IPS-20b (cell line): ENCODE measurements around the gene SKAP1.

Experiments
- H3K27ac ChIP-seq: one replicate; pipeline ENCODE4 v1.5.1; 2013; ENCODE audit warnings: low read length
- H3K27me3 ChIP-seq: 2 replicates; pipeline ENCODE4 v1.6.1; 2013; ENCODE audit warnings: mild to moderate bottlenecking, low read length, inconsistent platforms; ENCODE audit not compliant: insufficient read depth
- H3K36me3 ChIP-seq: 2 replicates; pipeline ENCODE4 v1.6.1; 2013; ENCODE audit warnings: low read depth, mild to moderate bottlenecking, inconsistent platforms, low read length, moderate library complexity; ENCODE audit not compliant: insufficient read depth
- H3K4me1 ChIP-seq: 2 replicates; pipeline ENCODE4 v1.6.1; 2013; ENCODE audit warnings: mild to moderate bottlenecking, control low read depth, inconsistent platforms, low read length, moderate library complexity; ENCODE audit not compliant: insufficient read depth
- H3K4me3 ChIP-seq: 2 replicates; pipeline ENCODE4 v1.5.1; 2013; ENCODE audit warnings: mild to moderate bottlenecking, low read length, inconsistent platforms
- H3K9ac ChIP-seq: 2 replicates; pipeline ENCODE4 v1.6.1; 2013; ENCODE audit warnings: low read depth, mild to moderate bottlenecking, inconsistent platforms, low read length, moderate library complexity
- H3K9me3 ChIP-seq: 2 replicates; pipeline ENCODE4 v1.6.1; 2013; ENCODE audit warnings: mild to moderate bottlenecking, low read depth, low read length, inconsistent platforms; ENCODE audit not compliant: insufficient read depth

The SKAP1 gene

GRCh38 chr17:48335146-48335784 lies 94.7 kb downstream of the SKAP1 start:
- no peak overlapping the region for H3K4me3 ChIP-seq
- H3K9ac ChIP-seq: no peak overlapping the region
- H3K27me3 ChIP-seq: peaks cover 41% of the 10 kb centered on the region
- H3K27ac ChIP-seq: no peak overlapping the region
- no peaks in the 10 kb centered on the region for H3K36me3 ChIP-seq
- no peaks in the 10 kb centered on the region for H3K9me3 ChIP-seq
- H3K4me1 ChIP-seq: no peaks in the 10 kb centered on the region

DNA sequence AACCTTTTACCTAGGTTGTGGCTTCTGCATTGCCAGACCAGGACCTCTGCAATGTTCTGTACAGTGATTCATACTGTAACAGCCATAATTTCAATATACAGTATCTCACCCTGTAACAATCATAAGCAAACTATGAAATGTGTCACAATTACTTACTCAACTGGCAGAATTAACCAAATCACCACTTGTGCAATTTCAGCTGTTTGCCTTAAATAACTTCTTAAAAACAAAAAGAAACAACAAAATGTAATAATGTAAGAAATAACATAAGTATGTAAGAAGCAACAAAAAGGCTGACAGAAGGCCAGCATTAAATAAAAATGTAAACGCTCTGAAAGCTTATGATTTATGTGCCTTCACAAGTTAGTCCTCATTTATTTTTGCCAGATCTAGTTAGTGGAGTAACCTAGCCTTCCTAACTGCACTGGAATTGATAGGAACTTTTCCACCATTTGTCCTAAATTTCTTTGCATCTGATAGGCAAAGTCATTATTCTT lies 96.9 kb downstream of the SKAP1 start:
- Histone ChIP-seq H3K36me3 (no peaks in the 10 kb centered on the region), H3K4me1 (no peaks in the 10 kb centered on the region), H3K27me3 (peaks cover 26% of the 10 kb centered on the region), H3K27ac (no peak overlapping the region), H3K4me3 (no peak overlapping the region), H3K9ac (no peak overlapping the region), H3K9me3 (no peaks in the 10 kb centered on the region)

- Histone ChIP-seq H3K27ac (no peak overlapping the region), H3K27me3 (peaks cover 10% of the 10 kb centered on the region; the same call in 1 of the 2 replicates), H3K9ac (no peak overlapping the region), H3K4me3 (no peak overlapping the region), H3K36me3 (no peaks in the 10 kb centered on the region), H3K9me3 (no peaks in the 10 kb centered on the region), H3K4me1 (no peaks in the 10 kb centered on the region)
These were observed 99.1 kb downstream of the SKAP1 start for GRCh38 chr17:48330887-48331286.

DNA sequence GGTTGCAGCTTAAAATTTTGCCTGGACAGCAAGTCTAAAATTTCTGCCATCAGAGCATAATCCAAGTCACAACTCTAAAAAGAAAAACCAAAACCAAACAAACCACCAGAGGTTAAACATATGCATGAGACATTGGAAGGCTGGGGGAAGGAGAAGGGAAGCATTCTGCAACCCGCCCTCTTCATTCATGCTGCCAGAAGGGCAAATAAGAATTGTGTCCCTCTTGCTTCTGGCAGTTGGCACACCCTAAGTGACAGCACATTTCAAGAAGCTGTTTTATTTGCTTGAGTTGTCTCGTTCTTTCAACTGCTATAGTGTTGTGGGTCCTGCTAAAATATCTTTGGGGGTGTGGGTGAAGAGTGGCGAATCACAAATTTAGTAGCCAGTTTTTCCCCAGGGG lies 99.6 kb downstream of the SKAP1 start:
- H3K27me3 ChIP-seq: peaks cover 9% of the 10 kb centered on the region; the same call in 1 of the 2 replicates
- no peaks in the 10 kb centered on the region for H3K9me3 ChIP-seq
- H3K27ac ChIP-seq: no peak overlapping the region
- no peaks in the 10 kb centered on the region for H3K4me1 ChIP-seq
- H3K36me3 ChIP-seq: no peaks in the 10 kb centered on the region
- no peak overlapping the region for H3K9ac ChIP-seq
- no peak overlapping the region for H3K4me3 ChIP-seq

GRCh38 chr17:48328457-48328856 lies 101.6 kb downstream of the SKAP1 start:
- Histone ChIP-seq H3K4me3 (no peak overlapping the region), H3K4me1 (no peaks in the 10 kb centered on the region), H3K36me3 (no peaks in the 10 kb centered on the region), H3K27ac (no peak overlapping the region), H3K27me3 (no peaks in the 10 kb centered on the region; the same call in 1 of the 2 replicates), H3K9me3 (no peaks in the 10 kb centered on the region), H3K9ac (no peak overlapping the region)

DNA sequence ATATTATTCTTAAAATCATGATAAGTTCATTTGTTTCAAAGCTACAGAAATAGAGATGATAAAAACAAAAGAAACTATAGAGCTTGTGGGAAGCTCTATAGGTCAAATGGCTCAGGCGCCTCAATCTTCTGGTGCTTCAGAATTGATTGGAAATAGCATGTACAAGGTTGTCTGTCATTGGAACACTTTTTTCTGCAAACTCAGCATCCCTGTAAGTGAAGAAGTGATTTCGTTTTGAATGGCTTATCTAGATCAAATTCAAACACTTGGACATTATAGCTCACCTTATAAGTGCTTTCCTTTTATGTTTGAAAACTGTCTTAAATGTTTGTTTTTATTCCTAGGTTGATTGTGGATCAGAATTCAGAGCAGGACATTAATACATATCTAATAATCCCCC lies 103.7 kb downstream of the SKAP1 start:
- Histone ChIP-seq H3K36me3 (no peaks in the 10 kb centered on the region), H3K9me3 (no peaks in the 10 kb centered on the region), H3K9ac (no peak overlapping the region), H3K27ac (no peak overlapping the region), H3K4me1 (no peaks in the 10 kb centered on the region), H3K4me3 (no peak overlapping the region), H3K27me3 (no peaks in the 10 kb centered on the region)

DNA sequence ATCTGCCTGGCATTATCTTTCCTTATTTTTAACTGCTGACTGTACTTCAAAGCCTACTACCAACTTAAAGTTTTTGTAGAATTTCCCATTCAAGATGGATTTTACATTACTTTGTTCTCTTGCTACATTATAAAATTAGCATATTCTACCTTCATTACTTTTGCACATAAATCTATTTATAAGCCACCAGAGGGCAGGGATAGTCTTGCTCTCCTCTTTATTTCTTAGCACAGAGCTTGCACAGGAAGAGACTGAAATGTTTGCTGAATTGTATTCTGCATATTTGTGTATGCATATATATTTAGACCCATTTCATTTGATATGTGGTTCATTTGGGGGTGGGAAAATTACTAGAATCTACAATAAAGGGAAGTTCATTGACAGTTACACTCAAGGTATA lies 108.0 kb downstream of the SKAP1 start:
- Histone ChIP-seq H3K27me3 (0 out of 2 replicates have a peak, but pooled peaks cover 6% of the 10 kb centered on the region), H3K9ac (no peak overlapping the region), H3K9me3 (no peaks in the 10 kb centered on the region), H3K4me3 (no peak overlapping the region), H3K4me1 (no peaks in the 10 kb centered on the region), H3K36me3 (no peaks in the 10 kb centered on the region), H3K27ac (no peak overlapping the region)

GRCh38 chr17:48317732-48318131 lies 112.3 kb downstream of the SKAP1 start:
- no peaks in the 10 kb centered on the region for H3K4me1 ChIP-seq
- no peak overlapping the region for H3K4me3 ChIP-seq
- H3K9ac ChIP-seq: no peak overlapping the region
- peaks cover 16% of the 10 kb centered on the region; the same call in 1 of the 2 replicates for H3K27me3 ChIP-seq
- no peaks in the 10 kb centered on the region for H3K36me3 ChIP-seq
- no peaks in the 10 kb centered on the region for H3K9me3 ChIP-seq
- H3K27ac ChIP-seq: no peak overlapping the region

DNA sequence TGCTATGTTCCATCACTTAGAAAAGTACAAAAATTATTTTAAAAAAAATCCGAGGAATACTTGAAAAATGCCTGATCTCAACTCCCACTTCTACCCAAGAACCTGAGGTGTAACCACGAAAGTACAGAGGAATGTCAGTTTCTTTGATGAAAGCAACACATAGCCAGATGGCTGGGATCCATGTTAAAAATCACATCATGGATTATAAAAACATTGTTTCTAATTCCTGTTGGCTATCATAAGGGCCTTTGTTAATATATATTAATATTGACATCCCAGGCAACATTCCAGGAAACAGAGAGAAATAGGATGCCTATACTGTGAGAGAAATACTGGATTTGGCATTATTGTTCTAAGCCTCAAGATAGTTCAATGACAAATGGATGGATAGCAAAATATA lies 115.3 kb downstream of the SKAP1 start:
- Histone ChIP-seq H3K4me3 (no peak overlapping the region), H3K9ac (no peak overlapping the region), H3K27me3 (peaks cover 41% of the 10 kb centered on the region), H3K36me3 (no peaks in the 10 kb centered on the region), H3K27ac (no peak overlapping the region), H3K9me3 (no peaks in the 10 kb centered on the region), H3K4me1 (no peaks in the 10 kb centered on the region)

- H3K36me3 ChIP-seq: no peaks in the 10 kb centered on the region
- H3K9ac ChIP-seq: no peak overlapping the region
- no peak overlapping the region for H3K27ac ChIP-seq
- H3K4me3 ChIP-seq: no peak overlapping the region
- H3K4me1 ChIP-seq: no peaks in the 10 kb centered on the region
- no peaks in the 10 kb centered on the region for H3K9me3 ChIP-seq
- peaks cover 49% of the 10 kb centered on the region for H3K27me3 ChIP-seq
These were observed 116.8 kb downstream of the SKAP1 start for GRCh38 chr17:48313096-48313755.

GRCh38 chr17:48311324-48311723 lies 118.7 kb downstream of the SKAP1 start:
- no peaks in the 10 kb centered on the region for H3K4me1 ChIP-seq
- peaks cover 52% of the 10 kb centered on the region for H3K27me3 ChIP-seq

DNA sequence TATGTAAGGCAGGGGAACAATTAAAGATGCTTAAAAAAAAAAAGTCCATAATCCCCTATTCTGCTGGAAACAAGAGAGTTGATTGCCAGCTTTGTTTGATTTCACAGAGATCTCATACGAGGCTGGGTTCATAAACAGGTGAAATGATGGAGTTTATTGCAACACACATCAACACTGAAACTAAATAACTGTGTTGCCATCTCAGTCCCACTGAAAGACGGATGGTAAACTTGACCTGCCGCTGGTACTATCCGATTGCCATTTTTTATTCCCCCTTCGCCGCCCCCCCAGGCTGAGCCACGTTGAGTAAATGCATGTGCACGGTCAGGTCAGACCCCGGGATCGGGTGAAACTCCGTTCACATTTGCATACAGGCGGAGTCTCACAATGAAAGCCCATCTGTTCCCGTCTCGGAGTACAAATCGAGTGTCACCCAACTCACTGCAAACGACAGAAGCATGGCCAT lies 119.2 kb downstream of the SKAP1 start:
- no peaks in the 10 kb centered on the region for H3K36me3 ChIP-seq
- H3K9ac ChIP-seq: no peak overlapping the region
- H3K27ac ChIP-seq: no peak overlapping the region
- H3K9me3 ChIP-seq: no peaks in the 10 kb centered on the region
- peak overlapping the region; percentile 31; the same call in 1 of the 2 replicates for H3K4me3 ChIP-seq
- H3K27me3 ChIP-seq: peaks cover 46% of the 10 kb centered on the region
- H3K4me1 ChIP-seq: no peaks in the 10 kb centered on the region

More at GRCh38 chr17:48311324-48311723, 118.7 kb downstream of the SKAP1 start:
- Histone ChIP-seq H3K36me3 (no peaks in the 10 kb centered on the region), H3K9ac (no peak overlapping the region), H3K4me3 (peak overlapping the region; percentile 31; the same call in 1 of the 2 replicates), H3K9me3 (no peaks in the 10 kb centered on the region), H3K27ac (no peak overlapping the region)
